Fibroblast of lung (primary cell): ENCODE data around the gene CNDP2. TPM values are rescaled to one million over a fixed set of nuclear protein-coding genes. Genes with fewer than 3 reads are reported as not detected.

Source experiments
- DNase-seq, 2 donors: peaks; one replicate each; pipeline versions ENCODE4 v3.0.0 to v3.0.0-alpha.2; 2010; ENCODE audit warnings: low read depth in 2 of 2
- H2AFZ ChIP-seq: 2 replicates; pipeline ENCODE4 v1.5.1; 2012; ENCODE audit warnings: low read length, control low read depth, inconsistent platforms
- H3K27ac ChIP-seq: 2 replicates; pipeline ENCODE4 v1.5.1; 2011; ENCODE audit warnings: low read length, control low read depth; ENCODE audit not compliant: insufficient read depth
- H3K27me3 ChIP-seq: 2 replicates; pipeline ENCODE4 v1.5.1; 2011; ENCODE audit warnings: mild to moderate bottlenecking, low read length; ENCODE audit not compliant: control insufficient read depth, insufficient read depth
- H3K36me3 ChIP-seq: 2 replicates; pipeline ENCODE4 v1.5.1; 2011; ENCODE audit warnings: low read length; ENCODE audit not compliant: control insufficient read depth, insufficient read depth
- H3K4me1 ChIP-seq: 2 replicates; pipeline ENCODE4 v1.5.1; 2011; ENCODE audit warnings: low read length; ENCODE audit not compliant: control insufficient read depth, insufficient read depth; ENCODE audit errors: extremely low read depth
- H3K4me2 ChIP-seq: 2 replicates; pipeline ENCODE4 v1.5.1; 2011; ENCODE audit warnings: low read length, control low read depth; ENCODE audit not compliant: insufficient read depth; ENCODE audit errors: extremely low read depth
- H3K4me3 ChIP-seq, 4 experiments: fragments of 200-600 bp in 1 of 4; sonication (generic) in 1 of 4; replicated peaks in 1 of 4; 2 replicates each; pipeline ENCODE4 v1.5.1; 2011 to 2016; ENCODE audit warnings: low read length in 4 of 4, low read depth in 3 of 4, mild to moderate bottlenecking in 3 of 4, control low read depth in 2 of 4, inconsistent platforms in 1 of 4, mixed read lengths in 1 of 4; ENCODE audit not compliant: insufficient read depth in 1 of 4; ENCODE audit errors: control extremely low read depth in 1 of 4
- H3K79me2 ChIP-seq: 2 replicates; pipeline ENCODE4 v1.5.1; 2012; ENCODE audit warnings: mild to moderate bottlenecking, low read length, inconsistent platforms; ENCODE audit not compliant: control insufficient read depth, insufficient read depth
- H3K9ac ChIP-seq: 2 replicates; pipeline ENCODE4 v1.5.1; 2011; ENCODE audit warnings: mild to moderate bottlenecking, low read length, control low read depth; ENCODE audit not compliant: insufficient read depth
- H3K9me3 ChIP-seq: 2 replicates; pipeline ENCODE4 v1.5.1; 2012; ENCODE audit warnings: low read depth, low read length; ENCODE audit not compliant: control insufficient read depth, insufficient read depth
- H4K20me1 ChIP-seq: 2 replicates; pipeline ENCODE4 v1.5.1; 2011; ENCODE audit warnings: low read length; ENCODE audit not compliant: control insufficient read depth, insufficient read depth; ENCODE audit errors: extremely low read depth
- EZH2 ChIP-seq: IDR thresholded peaks from 2 replicates; pipeline ENCODE4 v1.5.1; 2012; ENCODE audit warnings: low read length, control low read depth, mild to moderate bottlenecking; ENCODE audit errors: missing control alignments
- polyA plus RNA-seq, 2 donors: library from polyadenylated mRNA; depleted of rRNA in 1 of 2; stranded (reverse) in 1 of 2; unstranded in 1 of 2; fragments of >200 nt; gene quantifications; 2 replicates each; pipeline ENCODE4 v1.2.1, GENCODE V29; 2011 to 2012; ENCODE audit warnings: missing spikeins in 1 of 2
- total RNA-seq: library from RNA; depleted of rRNA; stranded (reverse); fragments of >200 nt; gene quantifications from 2 replicates; pipeline ENCODE4 v1.2.1, GENCODE V29; 2014
- TF ChIP-seq, protein P1 (sequence below), 2 donors: IDR thresholded peaks in 1 of 2; conservative IDR thresholded peaks in 1 of 2; 1 replicate in 1 of 2; 2 replicates in 1 of 2; pipeline ENCODE4 v1.5.1; 2011 to 2012; ENCODE audit warnings: low read length in 2 of 2, control low read depth in 1 of 2, inconsistent platforms in 1 of 2, low read depth in 1 of 2, mild to moderate bottlenecking in 1 of 2

CNDP2 gene
- total and polyA plus RNA-seq, 2 donors (not counting 1 experiment from before 2014, with no cell fraction given) = 41.8 to 69.8 TPM

DNA sequence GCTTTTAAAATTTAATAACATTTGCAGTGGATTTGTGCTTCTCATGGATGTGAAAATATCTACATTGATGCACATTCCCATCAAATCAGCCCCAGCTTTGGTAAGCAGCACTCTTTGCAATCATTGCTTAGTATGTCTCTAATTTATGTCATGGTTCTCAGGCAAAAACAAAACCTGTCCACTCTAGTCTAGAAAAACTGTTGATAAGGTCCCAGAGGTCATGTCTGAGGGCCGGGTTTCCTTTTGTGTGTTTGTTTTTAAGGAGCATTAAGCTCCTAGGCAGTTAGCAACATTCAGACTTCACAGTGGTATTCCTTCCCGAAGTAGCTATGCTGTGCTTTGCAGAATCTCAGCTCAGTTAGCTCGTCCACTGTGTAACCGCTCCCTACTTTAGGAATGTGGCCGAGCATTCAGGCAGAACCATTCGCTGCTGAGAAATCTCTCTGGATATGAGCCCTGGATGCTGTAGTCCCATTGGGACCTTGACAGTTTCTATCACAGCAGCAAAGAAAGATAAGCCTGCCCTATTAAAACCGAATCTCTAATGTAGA is 43.1 kb upstream of the CNDP2 start:
- no peaks in the 10 kb centered on the region for H3K4me1 ChIP-seq
- no peak for DNase-seq
- no peak overlapping the region for H2AFZ ChIP-seq
- TF ChIP-seq, protein P1, sequence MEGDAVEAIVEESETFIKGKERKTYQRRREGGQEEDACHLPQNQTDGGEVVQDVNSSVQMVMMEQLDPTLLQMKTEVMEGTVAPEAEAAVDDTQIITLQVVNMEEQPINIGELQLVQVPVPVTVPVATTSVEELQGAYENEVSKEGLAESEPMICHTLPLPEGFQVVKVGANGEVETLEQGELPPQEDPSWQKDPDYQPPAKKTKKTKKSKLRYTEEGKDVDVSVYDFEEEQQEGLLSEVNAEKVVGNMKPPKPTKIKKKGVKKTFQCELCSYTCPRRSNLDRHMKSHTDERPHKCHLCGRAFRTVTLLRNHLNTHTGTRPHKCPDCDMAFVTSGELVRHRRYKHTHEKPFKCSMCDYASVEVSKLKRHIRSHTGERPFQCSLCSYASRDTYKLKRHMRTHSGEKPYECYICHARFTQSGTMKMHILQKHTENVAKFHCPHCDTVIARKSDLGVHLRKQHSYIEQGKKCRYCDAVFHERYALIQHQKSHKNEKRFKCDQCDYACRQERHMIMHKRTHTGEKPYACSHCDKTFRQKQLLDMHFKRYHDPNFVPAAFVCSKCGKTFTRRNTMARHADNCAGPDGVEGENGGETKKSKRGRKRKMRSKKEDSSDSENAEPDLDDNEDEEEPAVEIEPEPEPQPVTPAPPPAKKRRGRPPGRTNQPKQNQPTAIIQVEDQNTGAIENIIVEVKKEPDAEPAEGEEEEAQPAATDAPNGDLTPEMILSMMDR (conservative IDR thresholded peaks at IDR 0.05 in 1 of 2, IDR thresholded peaks at IDR 0.05 in 1 of 2; ENCODE audit: low read depth in 1 of 2, low read length in 2 of 2) = no peak
- no peak for TF ChIP-seq EZH2
- no peak overlapping the region for H3K27ac ChIP-seq
- peaks cover 8% of the 10 kb centered on the region for H3K27me3 ChIP-seq
- no peaks in the 10 kb centered on the region for H3K79me2 ChIP-seq
- no peak overlapping the region for H3K4me3 ChIP-seq
- H3K9ac ChIP-seq = no peak overlapping the region
- no peaks in the 10 kb centered on the region for H4K20me1 ChIP-seq
- H3K36me3 ChIP-seq = no peaks in the 10 kb centered on the region
- no peak overlapping the region for H3K4me2 ChIP-seq
- H3K9me3 ChIP-seq = no peaks in the 10 kb centered on the region

GRCh38 chr18:74453642-74454198 is 42.4 kb upstream of the CNDP2 start:
- Histone ChIP-seq H3K9ac (no peak overlapping the region), H3K4me1 (no peaks in the 10 kb centered on the region), H3K4me3 (no peak overlapping the region), H3K36me3 (no peaks in the 10 kb centered on the region), H3K27me3 (peaks cover 14% of the 10 kb centered on the region), H3K9me3 (no peaks in the 10 kb centered on the region), H3K79me2 (no peaks in the 10 kb centered on the region), H4K20me1 (no peaks in the 10 kb centered on the region), H3K27ac (no peak overlapping the region), H3K4me2 (no peak overlapping the region), H2AFZ (no peak overlapping the region)
- TF ChIP-seq, protein P1 (conservative IDR thresholded peaks at IDR 0.05 in 1 of 2, IDR thresholded peaks at IDR 0.05 in 1 of 2; ENCODE audit: low read depth in 1 of 2, low read length in 2 of 2) = no peak
- no peak for TF ChIP-seq EZH2
- DNase-seq = no peak

- H3K4me2 ChIP-seq = no peak overlapping the region
- no peaks in the 10 kb centered on the region for H3K79me2 ChIP-seq
- no peak for TF ChIP-seq EZH2
- TF ChIP-seq, protein P1 (conservative IDR thresholded peaks at IDR 0.05 in 1 of 2, IDR thresholded peaks at IDR 0.05 in 1 of 2; ENCODE audit: low read depth in 1 of 2, low read length in 2 of 2) = no peak
- no peak overlapping the region for H3K27ac ChIP-seq
- H2AFZ ChIP-seq = no peak overlapping the region
- H3K4me1 ChIP-seq = no peaks in the 10 kb centered on the region
- no peaks in the 10 kb centered on the region for H3K36me3 ChIP-seq
- no peak overlapping the region for H3K9ac ChIP-seq
- no peaks in the 10 kb centered on the region for H4K20me1 ChIP-seq
- no peak overlapping the region for H3K4me3 ChIP-seq
- H3K27me3 ChIP-seq = peaks cover 18% of the 10 kb centered on the region
- no peak for DNase-seq
- H3K9me3 ChIP-seq = no peaks in the 10 kb centered on the region
Measured at GRCh38 chr18:74454279-74454751, 41.8 kb upstream of the CNDP2 start.
